Panc1 (cell line): ENCODE data around the gene SETDB2.

Experiments
- POLR2AphosphoS5 ChIP-seq: IDR thresholded peaks from 2 replicates; pipeline ENCODE4 v1.6.1; 2012; ENCODE audit warnings: mild to moderate bottlenecking, low read depth, low read length, moderate library complexity
- REST ChIP-seq, 2 experiments: IDR thresholded peaks; 2 replicates each; pipeline ENCODE4 v1.6.1; 2011 to 2012; ENCODE audit warnings: low read depth in 2 of 2, control low read depth in 1 of 2, low read length in 1 of 2, mild to moderate bottlenecking in 1 of 2, moderate library complexity in 1 of 2; ENCODE audit not compliant: insufficient read depth in 1 of 2
- SIN3A ChIP-seq: IDR thresholded peaks from 2 replicates; pipeline ENCODE4 v1.6.1; 2012; ENCODE audit warnings: low read depth, mild to moderate bottlenecking, low read length, moderate library complexity, borderline replicate concordance; ENCODE audit not compliant: insufficient read depth
- TCF7L2 ChIP-seq: IDR thresholded peaks from 2 replicates; pipeline ENCODE4 v1.6.1; 2011; ENCODE audit warnings: mild to moderate bottlenecking, low read depth, low read length, inconsistent platforms
- TF ChIP-seq, protein P1 (sequence below): fragments of 450-650 bp; IDR thresholded peaks from 2 replicates; pipeline ENCODE4 v1.5.1; 2017; ENCODE audit warnings: mild to moderate bottlenecking

- no peak for TF ChIP-seq POLR2AphosphoS5
- TF ChIP-seq, protein P1, sequence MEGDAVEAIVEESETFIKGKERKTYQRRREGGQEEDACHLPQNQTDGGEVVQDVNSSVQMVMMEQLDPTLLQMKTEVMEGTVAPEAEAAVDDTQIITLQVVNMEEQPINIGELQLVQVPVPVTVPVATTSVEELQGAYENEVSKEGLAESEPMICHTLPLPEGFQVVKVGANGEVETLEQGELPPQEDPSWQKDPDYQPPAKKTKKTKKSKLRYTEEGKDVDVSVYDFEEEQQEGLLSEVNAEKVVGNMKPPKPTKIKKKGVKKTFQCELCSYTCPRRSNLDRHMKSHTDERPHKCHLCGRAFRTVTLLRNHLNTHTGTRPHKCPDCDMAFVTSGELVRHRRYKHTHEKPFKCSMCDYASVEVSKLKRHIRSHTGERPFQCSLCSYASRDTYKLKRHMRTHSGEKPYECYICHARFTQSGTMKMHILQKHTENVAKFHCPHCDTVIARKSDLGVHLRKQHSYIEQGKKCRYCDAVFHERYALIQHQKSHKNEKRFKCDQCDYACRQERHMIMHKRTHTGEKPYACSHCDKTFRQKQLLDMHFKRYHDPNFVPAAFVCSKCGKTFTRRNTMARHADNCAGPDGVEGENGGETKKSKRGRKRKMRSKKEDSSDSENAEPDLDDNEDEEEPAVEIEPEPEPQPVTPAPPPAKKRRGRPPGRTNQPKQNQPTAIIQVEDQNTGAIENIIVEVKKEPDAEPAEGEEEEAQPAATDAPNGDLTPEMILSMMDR, result no peak
- TF ChIP-seq SIN3A, result no peak
- TF ChIP-seq REST (IDR thresholded peaks at IDR 0.05; ENCODE audit: insufficient read depth in 1 of 2, low read depth in 2 of 2, low read length in 1 of 2), result no peak
- no peak for TF ChIP-seq TCF7L2
Measured at GRCh38 chr13:49540552-49540951, 96.5 kb downstream of the SETDB2 start.
